Sigmoid colon (tissue), 4 donors: Measurements from ENCODE around the gene RAF1.

Experiments
- CTCF ChIP-seq, 4 experiments: fragments of 450-650 bp in 3 of 4; fragments of 200-600 bp in 1 of 4; IDR thresholded peaks; one replicate each; pipeline ENCODE4 v1.5.1; 2016 to 2019; ENCODE audit warnings: antibody characterized with exemption in 4 of 4, mild to moderate bottlenecking in 3 of 4, moderate library complexity in 2 of 4
- POLR2AphosphoS5 ChIP-seq, 4 donors: sonication (generic); formaldehyde crosslinking; IDR thresholded peaks; one replicate each; pipeline ENCODE4 v1.6.1; 2017; ENCODE audit warnings: antibody characterized with exemption in 4 of 4

- TF ChIP-seq POLR2AphosphoS5 (IDR thresholded peaks at IDR 0.05) (no peak), CTCF (IDR thresholded peaks at IDR 0.05) (no peak)
Measured at GRCh38 chr3:12675115-12675810, 11.3 kb upstream of the RAF1 start.
